ENCODE data around the gene ANAPC15.
"Not testable (repeated sequence)": the region's sequence is repeated elsewhere in the genome, so short reads cannot be mapped to it uniquely, and the experiment has no call there.

- not testable (repeated sequence) for TF ChIP-seq CTCF, POLR2AphosphoS5, POLR2A (IDR thresholded peaks at IDR 0.05)
Measured at GRCh38 chr11:72142086-72142485, 29.6 kb upstream of the ANAPC15 start.
